ENCODE measurements around the gene DUSP16. TPM values are rescaled to one million over a fixed set of nuclear protein-coding genes. Genes with fewer than 3 reads are reported as not detected.

The DUSP16 gene
- total and polyA plus RNA-seq, 7 donors: 8.6 to 27.3 (median 13.8) TPM

GRCh38 chr12:12450043-12450471 lies 112.6 kb downstream of the DUSP16 start:
- intact Hi-C loops (cut with DNase I): no loop called here
- TF ChIP-seq POLR2A (IDR thresholded peaks at IDR 0.05) (no peak), EP300 (IDR thresholded peaks at IDR 0.05) (no peak), CTCF (IDR thresholded peaks at IDR 0.05) (no peak), POLR2AphosphoS5 (IDR thresholded peaks at IDR 0.05) (no peak)
- H3K27ac ChIP-seq: no peak overlapping the region
- peaks cover 0 to 27% (median 10%) of the 10 kb centered on the region in 4 donors for H3K4me1 ChIP-seq
- H3K9me3 ChIP-seq: no peaks in the 10 kb centered on the region
- H3K27me3 ChIP-seq: no peaks in the 10 kb centered on the region
- H3K4me3 ChIP-seq: no peak overlapping the region
- H3K36me3 ChIP-seq: no peaks in the 10 kb centered on the region
- 45 to 75% methylated on average over 2 of the region's 2 CpGs for WGBS, 2 donors
- DNase-seq: no peak

GRCh38 chr12:12449533-12450025 lies 113.1 kb downstream of the DUSP16 start:
- H3K27me3 ChIP-seq: no peaks in the 10 kb centered on the region
- WGBS, 2 donors: 81 to 86% methylated on average over 13 of the region's 13 CpGs
- no peak overlapping the region for H3K4me3 ChIP-seq
- no peak overlapping the region for H3K27ac ChIP-seq
- H3K36me3 ChIP-seq: no peaks in the 10 kb centered on the region
- H3K4me1 ChIP-seq: peaks cover 0 to 25% (median 10%) of the 10 kb centered on the region in 4 donors
- no peaks in the 10 kb centered on the region for H3K9me3 ChIP-seq
- no peak for DNase-seq
- intact Hi-C loops (cut with DNase I): no loop called here
- no peak for TF ChIP-seq POLR2A (IDR thresholded peaks at IDR 0.05)
- peak in 1 of 4 donors; percentile 6 for TF ChIP-seq POLR2AphosphoS5 (IDR thresholded peaks at IDR 0.05)

- Histone ChIP-seq H3K36me3 (no peaks in the 10 kb centered on the region), H3K4me1 (peaks cover 0 to 36% (median 22%) of the 10 kb centered on the region in 4 donors), H3K27ac (no peak overlapping the region), H3K27me3 (no peaks in the 10 kb centered on the region), H3K4me3 (no peak overlapping the region), H3K9me3 (no peaks in the 10 kb centered on the region)
- WGBS, 2 donors: 91 to 95% methylated on average over 10 of the region's 10 CpGs
- intact Hi-C loops (cut with DNase I): no loop called here
- no peak for DNase-seq
- no peak for TF ChIP-seq CTCF (IDR thresholded peaks at IDR 0.05)
- TF ChIP-seq EP300 (IDR thresholded peaks at IDR 0.05): no peak
- TF ChIP-seq POLR2AphosphoS5 (IDR thresholded peaks at IDR 0.05): no peak
- no peak for TF ChIP-seq POLR2A (IDR thresholded peaks at IDR 0.05)
Observed at GRCh38 chr12:12447837-12448236, 114.8 kb downstream of the DUSP16 start.

- H3K36me3 ChIP-seq: no peaks in the 10 kb centered on the region
- 71 to 82% methylated on average over 8 of the region's 8 CpGs for WGBS, 2 donors
- no peak overlapping the region for H3K4me3 ChIP-seq
- intact Hi-C loops (cut with DNase I): no loop called here
- H3K27ac ChIP-seq: no peak overlapping the region
- H3K9me3 ChIP-seq: no peaks in the 10 kb centered on the region
- TF ChIP-seq CTCF (IDR thresholded peaks at IDR 0.05): no peak
- TF ChIP-seq POLR2A (IDR thresholded peaks at IDR 0.05): no peak
- no peak for TF ChIP-seq EP300 (IDR thresholded peaks at IDR 0.05)
- TF ChIP-seq POLR2AphosphoS5 (IDR thresholded peaks at IDR 0.05): no peak
- DNase-seq: no peak
- H3K27me3 ChIP-seq: no peaks in the 10 kb centered on the region
- peaks cover 0 to 42% (median 27%) of the 10 kb centered on the region in 4 donors for H3K4me1 ChIP-seq
Observed at GRCh38 chr12:12447236-12447635, 115.4 kb downstream of the DUSP16 start.

- Histone ChIP-seq H3K27me3 (no peaks in the 10 kb centered on the region), H3K27ac (no peak overlapping the region), H3K36me3 (no peaks in the 10 kb centered on the region), H3K4me1 (peaks cover 0 to 46% (median 27%) of the 10 kb centered on the region in 4 donors), H3K9me3 (no peaks in the 10 kb centered on the region), H3K4me3 (no peak overlapping the region)
- no peak for DNase-seq
- TF ChIP-seq POLR2AphosphoS5 (IDR thresholded peaks at IDR 0.05): no peak
- no peak for TF ChIP-seq CTCF (IDR thresholded peaks at IDR 0.05)
- no peak for TF ChIP-seq EP300 (IDR thresholded peaks at IDR 0.05)
- TF ChIP-seq POLR2A (IDR thresholded peaks at IDR 0.05): no peak
- intact Hi-C loops (cut with DNase I): no loop called here
- 92 to 93% methylated on average over 3 of the region's 3 CpGs for WGBS, 2 donors
Observed at GRCh38 chr12:12446786-12447185, 115.9 kb downstream of the DUSP16 start.

Data from sigmoid colon (tissue), 7 donors.